Measurements from ENCODE around the gene REC8. TPM values are rescaled to one million over a fixed set of nuclear protein-coding genes. Genes with fewer than 3 reads are reported as not detected.

REC8 gene
- total and polyA plus RNA-seq, 2 of the 13 experiments (the other 11 are each of a cell fraction or from before 2014, with no cell fraction given), result 3.4 to 14.7 TPM

GRCh38 chr14:24135834-24136683 is 35.8 kb upstream of the REC8 start, which contains the start of gene PSME1 (continued):
- TF ChIP-seq ZNF280D (CRISPR knock-in tag; IDR thresholded peaks at IDR 0.05) (peak; percentile 47; the same call in 1 of the 2 replicates), GLMP (CRISPR knock-in tag; IDR thresholded peaks at IDR 0.05; ENCODE audit: borderline replicate concordance) (no peak), ZFP62 (CRISPR knock-in tag; IDR thresholded peaks at IDR 0.05) (no peak), ZNF766 (CRISPR knock-in tag; IDR thresholded peaks at IDR 0.05; ENCODE audit: borderline replicate concordance) (peak; percentile 90), FOXJ3 (CRISPR knock-in tag; IDR thresholded peaks at IDR 0.05; ENCODE audit: borderline replicate concordance) (no peak), ZNF503 (CRISPR knock-in tag; IDR thresholded peaks at IDR 0.05) (peak; percentile 87), ATF7 (IDR thresholded peaks at IDR 0.05) (no peak), ATF7 (CRISPR knock-in tag; IDR thresholded peaks at IDR 0.05) (peak; percentile 63; the same call in 1 of the 2 replicates), POLR2G (IDR thresholded peaks at IDR 0.05; ENCODE audit: low read depth, low read length) (peak; percentile 88), TRIM22 (IDR thresholded peaks at IDR 0.05) (no peak), KAT8 (CRISPR knock-in tag; IDR thresholded peaks at IDR 0.05) (peak; percentile 89), TFDP1 (CRISPR knock-in tag; IDR thresholded peaks at IDR 0.05; ENCODE audit: borderline replicate concordance) (peak; percentile 93), ZFP41 (CRISPR knock-in tag; IDR thresholded peaks at IDR 0.05; ENCODE audit: borderline replicate concordance) (no peak), HDAC6 (IDR thresholded peaks at IDR 0.05; ENCODE audit: low read depth, low read length) (no peak), BORCS8-MEF2B (CRISPR knock-in tag; IDR thresholded peaks at IDR 0.05) (no peak; the same call in 1 of the 2 replicates), BCLAF1 (IDR thresholded peaks at IDR 0.05) (no peak), SPEN (CRISPR knock-in tag; IDR thresholded peaks at IDR 0.05; ENCODE audit: low read depth) (peak; percentile 70)

Data from HepG2 (cell line).